Stomach (tissue), 9 donors: ENCODE data around the gene CDH22. TPM values are rescaled to one million over a fixed set of nuclear protein-coding genes. Genes with fewer than 3 reads are reported as not detected.
A peak's percentile ranks its signal among the peaks of the same experiment; 100 is the strongest.

Source experiments
- DNase-seq, 2 donors: peaks; one replicate each; pipeline versions ENCODE4 v3.0.0 to v3.0.0-alpha.2; 2013 to 2019
- H3K27ac ChIP-seq, 5 donors: fragments of 200-600 bp in 4 of 5; sonication (generic) in 4 of 5; one replicate each; pipeline ENCODE4 v1.5.1; 2013 to 2019; ENCODE audit warnings: mild to moderate bottlenecking in 1 of 5, moderate library complexity in 1 of 5
- H3K27me3 ChIP-seq, 3 donors: fragments of 200-600 bp; sonication (generic); one replicate each; pipeline ENCODE4 v1.5.1; 2017 to 2019; ENCODE audit warnings: mixed run types in 1 of 3
- H3K36me3 ChIP-seq, 4 donors: fragments of 200-600 bp; sonication (generic); 1 replicate in 3 of 4; 2 replicates in 1 of 4; pipeline ENCODE4 v1.5.1; 2016 to 2019
- H3K4me1 ChIP-seq, 4 donors: fragments of 200-600 bp; sonication (generic); one replicate each; pipeline ENCODE4 v1.5.1; 2016 to 2019
- H3K4me3 ChIP-seq, 4 donors: fragments of 200-600 bp; sonication (generic) in 3 of 4; one replicate each; pipeline ENCODE4 v1.5.1; 2016 to 2019; ENCODE audit warnings: mild to moderate bottlenecking in 1 of 4
- H3K9me3 ChIP-seq, 4 donors: fragments of 200-600 bp; sonication (generic); one replicate each; pipeline ENCODE4 v1.5.1; 2016 to 2019
- CTCF ChIP-seq, 7 experiments: fragments of 450-650 bp in 4 of 7; fragments of 200-600 bp in 3 of 7; sonication (generic) in 3 of 7; IDR thresholded peaks; one replicate each; pipeline ENCODE4 v1.5.1; 2016 to 2019; ENCODE audit warnings: antibody characterized with exemption in 7 of 7, control low read depth in 2 of 7, mild to moderate bottlenecking in 1 of 7
- EP300 ChIP-seq: sonication (generic); formaldehyde crosslinking; IDR thresholded peaks from one replicate; pipeline ENCODE4 v1.6.1; 2017; ENCODE audit warnings: antibody characterized with exemption
- POLR2A ChIP-seq, 4 donors: fragments of 450-650 bp; IDR thresholded peaks; one replicate each; pipeline ENCODE4 v1.6.1; 2016; ENCODE audit warnings: antibody characterized with exemption in 4 of 4, control low read depth in 2 of 4, mild to moderate bottlenecking in 1 of 4, moderate library complexity in 1 of 4
- POLR2AphosphoS5 ChIP-seq, 3 donors: sonication (generic); formaldehyde crosslinking; IDR thresholded peaks; one replicate each; pipeline ENCODE4 v1.6.1; 2016; ENCODE audit warnings: antibody characterized with exemption in 3 of 3
- WGBS, 5 donors: extraction: QIAGEN DNeasy Blood & Tissue Kit in 3 of 5; methylation state at CpG; one replicate each; pipeline versions ENCODE4 v1.1.5 to v1.1.7; 2013 to 2018; 5-methylcytosine and 5-hydroxymethylcytosine counted together
- intact Hi-C: fragments of 100-400 bp; cut with DNase I; formaldehyde crosslinking; loops from one replicate; pipeline ENCODE4 v1.15.1; 2023; ENCODE audit warnings: low total_unique reads
- polyA plus RNA-seq, 3 donors: library from polyadenylated mRNA; stranded (reverse); fragments of 200-250 nt; gene quantifications; one replicate each; pipeline ENCODE4 v1.2.3, GENCODE V29; 2013
- total RNA-seq, 5 donors: library from RNA; depleted of rRNA; stranded (reverse); fragments of >200 nt; gene quantifications; one replicate each; pipeline versions ENCODE4 v1.1.0 to v1.2.3, GENCODE V29; 2014 to 2016
- donor health status: healthy with polysubstance abuse.
- donor health status: Bipolar disorder and iron deficiency.
- donor health status: healthy.

The CDH22 gene
- total and polyA plus RNA-seq, 8 donors: 0.18 to 0.60 (median 0.19) TPM; not detected in 5

- no peaks in the 10 kb centered on the region for H3K9me3 ChIP-seq
- intact Hi-C loops: no loop called here
- no peak overlapping the region for H3K27ac ChIP-seq
- no peak overlapping the region for H3K4me3 ChIP-seq
- H3K4me1 ChIP-seq: peaks cover 0 to 37% (median 5%) of the 10 kb centered on the region in 4 donors
- WGBS, 5 donors: 60 to 79% (median 63%) methylated on average over 2 of the region's 2 CpGs
- TF ChIP-seq POLR2AphosphoS5 (IDR thresholded peaks at IDR 0.05) (no peak), EP300 (no peak), POLR2A (IDR thresholded peaks at IDR 0.05) (no peak), CTCF (IDR thresholded peaks at IDR 0.05) (no peak)
- no peaks in the 10 kb centered on the region for H3K36me3 ChIP-seq
- DNase-seq: no peak
- H3K27me3 ChIP-seq: peaks cover 0 to 93% (median 24%) of the 10 kb centered on the region in 3 donors
Observed at GRCh38 chr20:46207793-46208192, 100.5 kb downstream of the CDH22 start.

- no peak for TF ChIP-seq EP300
- no peak for TF ChIP-seq CTCF (IDR thresholded peaks at IDR 0.05)
- TF ChIP-seq POLR2AphosphoS5 (IDR thresholded peaks at IDR 0.05): no peak
- TF ChIP-seq POLR2A (IDR thresholded peaks at IDR 0.05): no peak
- DNase-seq: no peak
- WGBS, 5 donors: 34 to 47% (median 40%) methylated on average over 6 of the region's 6 CpGs
- Histone ChIP-seq H3K4me1 (peaks cover 0 to 37% (median 5%) of the 10 kb centered on the region in 4 donors), H3K27ac (no peak overlapping the region), H3K4me3 (no peak overlapping the region), H3K27me3 (peaks cover 0 to 93% (median 26%) of the 10 kb centered on the region in 3 donors), H3K9me3 (no peaks in the 10 kb centered on the region), H3K36me3 (no peaks in the 10 kb centered on the region)
- intact Hi-C loops: no loop called here
Observed at GRCh38 chr20:46206992-46207549, 101.2 kb downstream of the CDH22 start.

GRCh38 chr20:46206025-46206424, 102.3 kb downstream of the CDH22 start:
- Histone ChIP-seq H3K4me1 (peaks cover 0 to 39% (median 5%) of the 10 kb centered on the region in 4 donors), H3K27ac (no peak overlapping the region), H3K36me3 (no peaks in the 10 kb centered on the region), H3K27me3 (peaks cover 2 to 93% (median 25%) of the 10 kb centered on the region in 3 donors), H3K9me3 (no peaks in the 10 kb centered on the region), H3K4me3 (no peak overlapping the region)
- intact Hi-C loops: no loop called here
- DNase-seq: peak in 1 of 2 donors; percentile 33
- 17 to 37% (median 31%) methylated on average over 5 of the region's 5 CpGs for WGBS, 5 donors
- TF ChIP-seq POLR2A (IDR thresholded peaks at IDR 0.05) (no peak), POLR2AphosphoS5 (IDR thresholded peaks at IDR 0.05) (no peak), EP300 (no peak), CTCF (IDR thresholded peaks at IDR 0.05) (no peak)

- H3K4me1 ChIP-seq: peaks cover 0 to 45% (median 5%) of the 10 kb centered on the region in 4 donors
- H3K27ac ChIP-seq: no peak overlapping the region
- H3K4me3 ChIP-seq: no peak overlapping the region
- TF ChIP-seq EP300 (no peak), POLR2A (IDR thresholded peaks at IDR 0.05) (no peak), CTCF (IDR thresholded peaks at IDR 0.05) (no peak), POLR2AphosphoS5 (IDR thresholded peaks at IDR 0.05) (no peak)
- intact Hi-C loops: no loop called here
- DNase-seq: no peak
- WGBS, 5 donors: 31 to 56% (median 40%) methylated on average over 3 of the region's 3 CpGs
- H3K27me3 ChIP-seq: peaks cover 3 to 93% (median 26%) of the 10 kb centered on the region in 3 donors
- no peaks in the 10 kb centered on the region for H3K9me3 ChIP-seq
- no peaks in the 10 kb centered on the region for H3K36me3 ChIP-seq
Observed at GRCh38 chr20:46205349-46205748, 102.9 kb downstream of the CDH22 start.
